ENCODE results near the gene MEST. TPM values are rescaled to one million over a fixed set of nuclear protein-coding genes. Genes with fewer than 3 reads are reported as not detected.

MEST gene
- polyA plus RNA-seq, 3 donors: 1.1 to 3.1 (median 1.8) TPM

DNA sequence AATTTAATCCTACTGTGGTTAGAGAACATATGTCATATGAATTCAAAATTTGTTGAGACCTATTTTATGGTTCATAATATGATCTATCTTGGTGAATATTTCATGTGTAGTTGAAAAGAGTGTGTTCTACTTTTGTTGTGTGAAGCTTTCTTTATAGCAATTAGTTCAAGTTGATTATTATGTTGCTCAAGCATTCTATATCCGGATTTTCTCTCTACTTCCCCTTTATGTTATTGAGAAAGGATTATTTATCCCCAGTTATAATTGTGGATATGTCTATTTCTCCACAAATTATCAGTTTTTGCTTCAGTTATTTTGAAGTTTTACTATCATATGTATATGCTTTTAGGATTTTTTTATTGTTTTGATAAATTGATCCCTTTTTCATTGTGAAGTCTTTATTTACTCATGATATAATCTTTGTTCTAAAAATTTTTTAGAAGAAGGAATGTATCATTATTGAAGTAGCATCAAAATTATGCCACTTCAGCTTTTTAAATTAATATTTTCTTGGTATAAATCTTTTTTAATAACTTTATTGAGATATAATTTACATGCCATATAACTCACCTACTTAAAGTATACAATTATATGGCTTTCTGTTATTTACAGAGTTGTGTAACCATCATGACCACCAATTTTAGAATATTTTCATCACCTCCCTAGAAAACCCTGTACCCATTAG lies 12.0 kb upstream of the MEST start:
- H3K9me3 Mint-ChIP-seq: peaks cover 0 to 8% (median 0%) of the 10 kb centered on the region in 7 donors
- no peaks in the 10 kb centered on the region for H3K27me3 ChIP-seq (ENCODE audit: control insufficient read depth in 2 of 2, insufficient read depth in 2 of 2, low read length in 2 of 2)

DNA sequence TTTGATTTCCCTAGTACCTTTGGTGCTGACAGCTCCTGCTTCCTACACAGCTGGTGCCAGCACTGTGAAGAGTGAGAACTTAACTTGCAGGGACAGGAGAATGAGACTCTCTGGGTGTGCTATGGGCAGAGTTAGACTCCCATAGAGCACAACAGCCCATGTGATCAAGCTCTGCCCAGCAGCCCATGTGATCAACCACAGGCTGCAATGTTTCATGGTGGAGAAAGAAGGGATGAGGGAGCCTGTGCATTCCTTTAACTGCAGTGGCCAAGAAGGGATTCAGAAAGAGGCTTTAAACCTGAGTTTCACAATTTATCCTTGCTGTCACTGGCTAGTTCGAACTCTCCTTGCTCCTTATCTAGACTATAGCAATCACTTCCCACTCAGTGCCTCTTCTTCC lies 10.0 kb upstream of the MEST start:
- no peak overlapping the region for H3K4me3 Mint-ChIP-seq

More for the DNA sequence above, 12.0 kb upstream of the MEST start:
- TF ChIP-seq, protein P1, sequence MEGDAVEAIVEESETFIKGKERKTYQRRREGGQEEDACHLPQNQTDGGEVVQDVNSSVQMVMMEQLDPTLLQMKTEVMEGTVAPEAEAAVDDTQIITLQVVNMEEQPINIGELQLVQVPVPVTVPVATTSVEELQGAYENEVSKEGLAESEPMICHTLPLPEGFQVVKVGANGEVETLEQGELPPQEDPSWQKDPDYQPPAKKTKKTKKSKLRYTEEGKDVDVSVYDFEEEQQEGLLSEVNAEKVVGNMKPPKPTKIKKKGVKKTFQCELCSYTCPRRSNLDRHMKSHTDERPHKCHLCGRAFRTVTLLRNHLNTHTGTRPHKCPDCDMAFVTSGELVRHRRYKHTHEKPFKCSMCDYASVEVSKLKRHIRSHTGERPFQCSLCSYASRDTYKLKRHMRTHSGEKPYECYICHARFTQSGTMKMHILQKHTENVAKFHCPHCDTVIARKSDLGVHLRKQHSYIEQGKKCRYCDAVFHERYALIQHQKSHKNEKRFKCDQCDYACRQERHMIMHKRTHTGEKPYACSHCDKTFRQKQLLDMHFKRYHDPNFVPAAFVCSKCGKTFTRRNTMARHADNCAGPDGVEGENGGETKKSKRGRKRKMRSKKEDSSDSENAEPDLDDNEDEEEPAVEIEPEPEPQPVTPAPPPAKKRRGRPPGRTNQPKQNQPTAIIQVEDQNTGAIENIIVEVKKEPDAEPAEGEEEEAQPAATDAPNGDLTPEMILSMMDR (IDR thresholded peaks at IDR 0.05): no peak
- Mint-ChIP-seq H3K4me1 (peaks cover 20% of the 10 kb centered on the region), H3K4me3 (peak overlapping the region in 1 of 2 donors; percentile 31), H3K36me3 (no peaks in the 10 kb centered on the region), H3K27ac (peak overlapping the region in 3 of 7 donors; percentile 28 to 66 (median 53)), H3K27me3 (ENCODE audit: low read depth in 3 of 3) (peaks cover 0 to 4% (median 0%) of the 10 kb centered on the region in 3 donors)
- intact Hi-C loops (cut with micrococcal nuclease): no loop called here
- H3K36me3 ChIP-seq (replicated peaks in 1 of 2; ENCODE audit: control insufficient read depth in 1 of 2, insufficient read depth in 2 of 2, low read length in 2 of 2): no peaks in the 10 kb centered on the region
- H3K27ac ChIP-seq (ENCODE audit: low read depth in 1 of 2, low read length in 2 of 2): peak overlapping the region in 1 of 2 donors; percentile 15
- H3K4me3 ChIP-seq (replicated peaks in 1 of 3; ENCODE audit: low read depth in 2 of 3, low read length in 3 of 3): no peak overlapping the region
- no CpG with 5 or more reads among the region's 1 CpG for WGBS (ENCODE audit: insufficient coverage)
- DNase-seq: peak in 2 of 3 donors; percentile 16 to 50
- no peak overlapping the region for H3K9ac ChIP-seq (ENCODE audit: insufficient read depth, low read length, poor library complexity, severe bottlenecking)
- no peaks in the 10 kb centered on the region for H4K20me1 ChIP-seq (ENCODE audit: insufficient read depth, low read length)
- H3K79me2 ChIP-seq (ENCODE audit: insufficient read depth, low read length): no peaks in the 10 kb centered on the region
- no peaks in the 10 kb centered on the region for H3K9me3 ChIP-seq (replicated peaks in 1 of 2; ENCODE audit: control insufficient read depth in 1 of 2, insufficient read depth in 1 of 2, low read length in 2 of 2)
- H3K4me1 ChIP-seq (ENCODE audit: control insufficient read depth in 1 of 2, insufficient read depth in 2 of 2, low read length in 2 of 2): peaks cover 12 to 14% of the 10 kb centered on the region in 2 donors
- H2AFZ ChIP-seq (ENCODE audit: insufficient read depth, low read depth, low read length, poor library complexity, severe bottlenecking): no peak overlapping the region
- H3K4me2 ChIP-seq (replicated peaks; ENCODE audit: extremely low read depth, low read length, poor library complexity, severe bottlenecking): peak overlapping the region; percentile 5

More for the DNA sequence above, 10.0 kb upstream of the MEST start:
- intact Hi-C loops (cut with micrococcal nuclease): no loop called here
- WGBS (ENCODE audit: insufficient coverage): no CpG with 5 or more reads among the region's 1 CpG
- Histone ChIP-seq H2AFZ (ENCODE audit: insufficient read depth, low read depth, low read length, poor library complexity, severe bottlenecking) (peak overlapping the region; percentile 1), H3K79me2 (ENCODE audit: insufficient read depth, low read length) (no peaks in the 10 kb centered on the region), H3K9ac (ENCODE audit: insufficient read depth, low read length, poor library complexity, severe bottlenecking) (no peak overlapping the region), H4K20me1 (ENCODE audit: insufficient read depth, low read length) (no peaks in the 10 kb centered on the region), H3K27ac (ENCODE audit: low read depth in 1 of 2, low read length in 2 of 2) (no peak overlapping the region), H3K4me1 (ENCODE audit: control insufficient read depth in 1 of 2, insufficient read depth in 2 of 2, low read length in 2 of 2) (peaks cover 29 to 31% of the 10 kb centered on the region in 2 donors), H3K36me3 (replicated peaks in 1 of 2; ENCODE audit: control insufficient read depth in 1 of 2, insufficient read depth in 2 of 2, low read length in 2 of 2) (no peaks in the 10 kb centered on the region), H3K9me3 (replicated peaks in 1 of 2; ENCODE audit: control insufficient read depth in 1 of 2, insufficient read depth in 1 of 2, low read length in 2 of 2) (no peaks in the 10 kb centered on the region), H3K4me2 (replicated peaks; ENCODE audit: extremely low read depth, low read length, poor library complexity, severe bottlenecking) (no peak overlapping the region), H3K4me3 (replicated peaks in 1 of 3; ENCODE audit: low read depth in 2 of 3, low read length in 3 of 3) (no peak overlapping the region), H3K27me3 (ENCODE audit: control insufficient read depth in 2 of 2, insufficient read depth in 2 of 2, low read length in 2 of 2) (peaks cover 0 to 1% of the 10 kb centered on the region in 2 donors)
- no peak for DNase-seq
- peaks cover 4 to 11% (median 7%) of the 10 kb centered on the region in 3 donors for H3K27me3 Mint-ChIP-seq (ENCODE audit: low read depth in 3 of 3)
- TF ChIP-seq, protein P1 (IDR thresholded peaks at IDR 0.05): no peak
- H3K9me3 Mint-ChIP-seq: peaks cover 0 to 15% (median 2%) of the 10 kb centered on the region in 7 donors
- no peak overlapping the region for H3K27ac Mint-ChIP-seq
- H3K4me1 Mint-ChIP-seq: peaks cover 35% of the 10 kb centered on the region
- H3K36me3 Mint-ChIP-seq: no peaks in the 10 kb centered on the region
